ENCODE data around the gene TMEM63A.
"Not testable (repeated sequence)": the region's sequence is repeated elsewhere in the genome, so short reads cannot be mapped to it uniquely, and the experiment has no call there.

- not testable (repeated sequence) for TF ChIP-seq CTCF, POLR2A (IDR thresholded peaks at IDR 0.05)
Observed at GRCh38 chr1:225929462-225929861, 47.3 kb upstream of the TMEM63A start.
